Suppressor macrophage (primary cell): Measurements from ENCODE around the gene NAMPT.

ENCODE experiments used
- DNase-seq, 4 experiments: peaks; one replicate each; pipeline ENCODE4 v3.0.0-alpha.2; 2020 to 2022

NAMPT gene

DNA sequence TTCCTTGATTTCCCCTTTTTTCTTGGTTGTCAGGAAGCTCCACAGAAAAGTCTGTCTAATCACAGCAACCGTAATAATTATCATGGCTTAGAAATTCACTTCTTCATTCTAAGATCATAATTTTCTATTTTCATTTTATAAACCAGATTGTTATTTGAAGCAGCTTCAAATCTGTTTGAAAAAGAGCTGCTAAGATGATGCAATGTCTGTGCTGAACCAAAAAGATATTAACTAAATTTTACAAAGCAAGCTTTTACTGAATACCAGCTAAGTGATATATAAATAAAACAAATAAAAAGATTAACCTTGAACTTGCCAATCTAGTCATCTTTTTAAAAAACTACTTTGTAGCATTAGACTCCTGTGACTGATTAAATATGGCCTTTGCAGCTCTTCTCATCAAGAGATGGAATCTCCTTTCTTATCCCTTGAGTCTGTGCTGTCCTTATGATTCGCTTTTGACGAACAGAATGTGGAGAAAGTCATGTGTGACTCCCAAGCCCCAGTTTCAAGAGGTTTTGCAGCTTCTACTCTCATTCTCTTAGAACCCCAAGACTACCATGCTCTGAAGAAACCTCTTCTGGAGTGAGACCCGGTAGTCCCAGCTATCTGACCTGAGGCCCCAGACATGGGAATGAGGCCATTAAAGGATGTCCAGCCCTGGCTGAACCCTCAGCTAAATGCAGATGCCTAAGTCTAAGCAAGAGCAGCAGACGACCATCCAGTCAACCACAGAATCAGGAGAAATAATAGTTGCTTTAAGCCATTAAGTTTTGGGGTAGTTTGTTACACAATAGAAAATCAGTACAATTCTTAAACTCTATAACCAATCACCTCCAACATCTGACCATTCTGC is 14.4 kb downstream of the NAMPT start:
- peak in 1 of 4 experiments; percentile 19 for DNase-seq

DNA sequence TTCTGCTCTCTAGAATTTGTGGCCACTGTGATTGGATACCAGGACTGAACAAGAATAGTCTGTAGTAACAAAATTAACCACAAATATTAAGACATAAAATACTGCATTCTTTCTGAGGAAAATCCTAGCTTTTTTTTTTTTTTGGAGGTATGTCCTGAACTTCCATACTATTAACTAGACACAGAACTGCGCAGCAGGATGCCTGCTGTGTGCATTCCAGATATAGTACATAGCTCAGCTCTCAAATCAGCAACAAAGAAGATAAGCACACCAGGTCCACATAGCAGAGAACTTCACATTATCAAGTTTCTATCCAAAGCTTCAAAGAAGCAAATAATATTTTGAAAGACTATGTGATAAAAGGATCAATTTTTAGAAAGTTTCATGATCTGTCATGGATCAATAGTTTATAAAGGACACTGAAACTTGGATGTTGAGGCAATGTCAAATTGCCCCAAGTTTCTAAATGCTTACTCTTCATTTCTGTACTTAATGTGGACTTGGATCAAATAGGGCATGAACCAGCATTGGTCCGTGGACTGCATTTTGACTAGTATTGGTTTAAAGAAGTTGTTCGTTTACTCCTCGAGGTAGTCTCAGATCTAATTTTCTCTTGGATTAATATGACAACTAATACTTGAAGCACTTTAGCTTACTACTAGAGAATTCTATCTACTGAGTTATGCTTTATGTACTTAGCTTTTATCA is 15.4 kb downstream of the NAMPT start:
- DNase-seq = peak in 1 of 4 experiments; percentile 9

DNA sequence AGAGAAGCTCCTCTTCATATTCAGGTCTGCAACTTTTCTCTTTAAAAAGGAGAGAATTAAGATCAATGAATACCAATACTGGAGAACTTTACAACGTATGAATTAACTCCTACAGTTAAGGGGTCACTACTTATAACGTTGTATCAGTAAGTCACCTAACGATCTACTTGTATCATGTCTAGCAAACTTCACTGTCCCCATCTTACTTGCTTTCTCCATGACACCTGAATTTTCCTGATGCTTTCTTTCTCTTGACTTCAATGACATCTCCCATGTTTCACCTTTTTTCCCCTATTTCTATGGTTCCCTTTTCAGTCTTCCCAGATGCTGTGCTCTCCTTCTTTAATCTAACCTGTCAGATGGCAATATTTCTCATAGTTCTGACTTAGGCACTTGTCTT is 19.6 kb downstream of the NAMPT start:
- no peak for DNase-seq

DNA sequence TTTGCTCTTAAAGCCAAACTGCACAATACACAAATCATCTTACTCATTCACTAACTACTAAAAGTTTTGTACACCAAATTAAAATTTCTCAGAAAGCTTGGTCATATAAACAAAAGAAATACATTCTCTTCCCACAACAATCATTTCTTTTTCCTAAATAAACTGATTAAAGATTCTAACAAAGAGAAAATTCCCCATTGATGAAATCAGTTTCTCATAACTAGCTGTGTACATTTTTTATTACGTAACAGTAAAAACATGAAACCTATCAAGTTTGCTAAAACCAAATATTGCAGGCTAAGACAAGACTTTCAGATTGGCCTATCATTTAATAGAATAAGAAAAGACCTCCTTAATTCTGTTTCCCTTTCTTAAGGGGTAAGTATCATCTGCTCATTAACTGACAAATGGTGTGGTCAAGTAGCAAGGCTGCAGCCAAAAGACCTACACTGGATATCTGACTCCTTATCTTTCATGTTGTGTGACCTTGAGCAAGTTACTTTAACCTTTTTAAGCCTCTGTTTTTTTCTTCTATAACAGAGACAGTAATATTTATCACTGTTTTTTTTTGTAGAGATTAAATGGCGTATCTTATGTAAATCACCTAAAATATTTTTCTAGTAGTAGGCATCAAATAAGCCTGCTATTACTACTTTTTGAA is 22.4 kb downstream of the NAMPT start:
- no peak for DNase-seq

DNA sequence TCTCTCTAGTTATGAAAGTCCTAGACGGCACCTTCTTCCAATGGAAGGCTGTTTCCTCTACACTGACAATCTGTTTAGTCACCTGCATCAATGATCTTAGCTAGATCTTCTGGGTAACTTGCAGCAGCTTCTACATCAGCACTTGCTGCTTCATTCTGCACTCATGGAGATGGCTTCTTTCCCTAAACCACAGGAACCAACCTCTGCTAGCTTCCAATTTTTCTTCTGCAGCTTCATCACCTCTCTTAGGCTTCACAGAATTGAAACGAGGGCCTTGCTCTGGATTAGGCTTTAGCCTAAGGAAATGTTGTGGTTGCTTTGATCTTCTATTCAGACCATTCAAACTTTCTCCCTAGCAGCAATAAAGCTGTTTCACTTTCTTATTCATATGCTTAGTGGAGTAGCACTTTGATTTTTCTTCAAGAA is 24.6 kb downstream of the NAMPT start:
- no peak for DNase-seq

DNA sequence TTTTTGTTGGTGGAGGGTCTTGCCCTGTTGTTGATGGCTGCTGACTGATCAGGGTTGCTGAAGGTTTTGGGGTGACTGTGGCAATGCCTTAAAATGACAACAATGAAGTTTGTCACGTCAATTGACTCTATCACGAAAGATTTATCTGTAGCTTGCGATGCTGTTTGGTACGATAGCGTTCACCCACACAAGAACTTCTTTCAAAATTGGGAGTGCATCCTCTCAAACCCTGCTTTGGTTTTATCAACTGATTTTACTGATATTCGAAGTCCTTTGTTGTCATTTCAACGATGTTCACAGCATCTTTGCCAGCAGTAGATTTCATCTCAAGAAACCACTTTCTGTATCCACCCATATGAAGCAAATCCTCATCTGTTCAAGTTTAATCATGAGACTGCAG is 26.0 kb downstream of the NAMPT start:
- no peak for DNase-seq

DNA sequence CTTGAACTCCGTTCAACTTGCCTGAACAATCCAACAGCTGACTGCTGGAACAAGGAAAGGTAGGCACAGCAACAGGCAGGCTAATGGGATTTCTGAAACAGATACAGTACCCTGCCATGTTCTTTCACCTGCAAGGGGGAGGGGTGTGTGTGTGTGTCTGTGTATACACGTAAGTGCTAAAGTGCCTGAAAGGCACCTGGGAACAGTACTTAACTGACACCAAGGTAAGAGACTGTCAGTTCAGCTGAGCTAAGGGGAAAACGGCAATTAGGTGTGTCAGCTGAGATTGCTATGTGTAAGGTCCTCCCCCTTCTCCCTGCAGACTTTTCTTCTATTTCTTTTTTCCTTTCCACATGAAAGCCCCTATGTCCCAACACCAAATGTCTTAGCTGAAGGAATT is 27.0 kb downstream of the NAMPT start:
- DNase-seq = no peak

DNA sequence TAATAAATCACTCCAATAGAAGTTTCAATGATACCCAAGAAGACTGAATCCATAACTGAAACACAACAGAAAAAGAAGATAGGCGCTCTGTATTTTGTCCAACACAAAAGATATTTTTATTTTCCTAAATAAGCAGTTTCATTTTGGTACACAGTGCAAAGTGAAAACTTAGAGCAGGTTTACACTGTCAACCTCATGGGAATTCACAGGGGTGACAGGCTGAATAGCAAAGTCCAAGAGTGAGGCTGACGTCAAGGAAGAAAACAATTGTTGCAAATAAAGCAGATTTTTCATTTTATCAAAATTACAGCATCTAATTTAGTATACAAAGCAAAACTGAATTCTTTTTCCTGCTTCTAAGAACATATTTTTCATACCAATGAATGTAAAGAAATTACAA is 28.6 kb downstream of the NAMPT start:
- no peak for DNase-seq

DNA sequence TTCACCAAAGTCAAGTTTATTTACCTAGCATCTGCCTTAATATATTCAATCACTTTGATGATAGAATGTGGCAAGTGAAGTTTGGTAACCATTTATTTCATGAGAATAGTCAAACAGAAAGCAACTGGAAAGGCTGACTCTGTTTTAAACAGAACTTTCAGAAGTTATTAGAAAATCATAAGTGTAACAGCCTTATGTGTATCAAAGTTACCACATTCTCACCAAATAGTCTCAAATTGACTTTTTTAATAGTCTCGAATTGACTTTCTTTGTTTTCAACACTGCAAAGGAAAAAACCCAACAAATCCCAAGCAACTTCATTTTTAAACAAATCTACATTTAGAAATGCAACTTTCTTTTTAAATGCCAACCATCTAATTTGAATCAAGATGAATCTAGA is 29.5 kb downstream of the NAMPT start:
- peak in 1 of 4 experiments; percentile 1 for DNase-seq

DNA sequence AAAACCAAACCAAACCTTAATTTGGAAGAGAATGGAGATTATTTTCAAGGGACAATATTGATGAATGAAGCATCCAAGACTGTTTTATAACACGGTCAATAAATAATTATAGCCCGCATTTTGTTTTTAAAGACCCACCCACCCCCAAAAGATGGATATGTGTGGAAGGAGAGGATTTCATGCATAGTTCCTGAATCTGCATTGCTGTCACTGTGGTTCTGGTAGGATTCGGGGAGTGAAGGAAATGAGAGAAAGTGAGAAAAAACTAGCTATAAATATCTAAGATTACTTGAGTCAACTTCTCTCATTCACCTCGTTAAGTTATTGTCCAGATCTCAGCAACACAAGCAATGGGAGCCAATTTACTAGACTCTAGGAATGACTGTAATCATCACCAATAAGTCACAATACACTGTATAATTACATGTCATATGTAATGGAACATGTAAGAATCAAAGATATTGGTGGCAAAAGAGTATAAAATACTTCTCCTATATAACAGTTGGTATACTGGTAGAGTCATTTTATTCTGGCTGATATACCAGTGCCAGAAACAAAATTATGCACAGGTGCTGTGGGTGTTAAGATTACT is 30.2 kb downstream of the NAMPT start:
- DNase-seq = peak in 1 of 4 experiments; percentile 1

DNA sequence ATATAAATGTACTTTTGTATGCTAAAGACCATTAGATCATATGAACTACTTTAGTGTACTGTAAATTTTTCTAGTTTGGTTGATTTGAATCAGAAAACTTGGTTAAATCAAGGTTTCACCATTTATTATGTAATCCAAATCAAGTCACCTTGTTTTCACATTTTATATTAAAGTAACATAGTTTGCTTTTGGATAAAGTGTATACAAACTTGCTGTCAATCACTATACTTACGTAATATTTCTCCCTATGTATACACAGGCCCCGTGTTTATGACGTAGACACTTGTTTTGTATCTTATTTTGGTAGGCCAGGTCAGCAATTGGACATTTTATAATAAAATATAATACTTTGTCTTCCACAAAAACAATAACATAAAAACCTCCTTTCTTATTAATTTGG is 32.2 kb downstream of the NAMPT start:
- no peak for DNase-seq

DNA sequence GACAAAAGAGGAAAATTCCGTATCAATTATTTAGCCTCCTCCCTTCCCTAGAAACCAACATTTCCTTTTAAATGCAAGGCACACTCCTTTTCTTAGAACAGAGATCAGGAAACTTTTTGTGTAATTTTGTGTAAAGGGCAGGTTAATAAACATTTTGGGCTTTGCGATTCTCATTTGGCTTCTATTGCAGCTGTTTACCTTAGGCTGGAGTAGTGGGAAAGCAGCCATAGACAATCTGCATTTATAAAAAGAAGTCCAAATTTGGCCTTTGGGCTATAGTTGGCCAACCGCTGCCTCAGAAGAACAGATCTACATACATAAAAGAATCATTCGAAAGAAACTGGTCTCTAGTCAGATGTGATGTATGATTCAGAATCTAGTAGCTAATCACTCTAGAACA is 35.3 kb downstream of the NAMPT start:
- no peak for DNase-seq

DNA sequence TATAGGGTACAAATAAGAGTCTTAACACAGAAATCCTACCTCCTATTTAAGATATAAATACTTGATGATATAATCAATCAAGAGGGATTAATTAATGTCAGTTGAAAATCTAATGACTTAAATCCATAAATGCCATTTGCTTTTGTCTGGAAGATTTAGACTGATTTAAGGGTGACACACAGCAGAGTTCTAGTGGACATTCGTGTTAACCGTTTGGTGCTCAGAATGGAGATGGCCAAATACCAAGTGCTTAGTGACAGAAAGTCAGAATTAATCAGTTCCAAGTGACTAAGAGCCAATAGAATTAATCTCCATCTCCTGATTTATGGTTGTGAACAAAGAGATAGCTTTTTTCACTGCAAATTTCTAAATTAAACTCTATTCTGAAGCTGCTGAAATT is 36.2 kb downstream of the NAMPT start:
- DNase-seq = peak in 1 of 4 experiments; percentile 24

DNA sequence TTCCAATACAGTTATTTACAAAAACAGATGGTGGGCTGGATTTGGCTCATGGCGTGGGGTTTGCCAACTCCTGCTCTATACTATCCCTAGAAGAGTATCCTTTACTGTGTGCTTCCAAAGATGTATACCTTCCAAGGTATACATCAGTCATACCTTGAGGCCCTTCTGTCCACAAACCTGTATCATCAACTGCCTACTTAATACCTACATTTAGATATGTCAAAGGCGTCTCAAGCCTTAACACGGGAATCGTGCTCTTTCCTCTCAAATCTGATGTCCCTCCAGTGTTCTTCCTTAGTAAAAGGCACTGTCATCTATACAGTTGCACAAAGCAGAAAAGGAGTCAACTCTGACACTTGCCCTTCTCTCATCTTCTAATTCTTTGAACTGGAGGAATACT is 36.9 kb downstream of the NAMPT start:
- peak in 1 of 4 experiments; percentile 35 for DNase-seq

DNA sequence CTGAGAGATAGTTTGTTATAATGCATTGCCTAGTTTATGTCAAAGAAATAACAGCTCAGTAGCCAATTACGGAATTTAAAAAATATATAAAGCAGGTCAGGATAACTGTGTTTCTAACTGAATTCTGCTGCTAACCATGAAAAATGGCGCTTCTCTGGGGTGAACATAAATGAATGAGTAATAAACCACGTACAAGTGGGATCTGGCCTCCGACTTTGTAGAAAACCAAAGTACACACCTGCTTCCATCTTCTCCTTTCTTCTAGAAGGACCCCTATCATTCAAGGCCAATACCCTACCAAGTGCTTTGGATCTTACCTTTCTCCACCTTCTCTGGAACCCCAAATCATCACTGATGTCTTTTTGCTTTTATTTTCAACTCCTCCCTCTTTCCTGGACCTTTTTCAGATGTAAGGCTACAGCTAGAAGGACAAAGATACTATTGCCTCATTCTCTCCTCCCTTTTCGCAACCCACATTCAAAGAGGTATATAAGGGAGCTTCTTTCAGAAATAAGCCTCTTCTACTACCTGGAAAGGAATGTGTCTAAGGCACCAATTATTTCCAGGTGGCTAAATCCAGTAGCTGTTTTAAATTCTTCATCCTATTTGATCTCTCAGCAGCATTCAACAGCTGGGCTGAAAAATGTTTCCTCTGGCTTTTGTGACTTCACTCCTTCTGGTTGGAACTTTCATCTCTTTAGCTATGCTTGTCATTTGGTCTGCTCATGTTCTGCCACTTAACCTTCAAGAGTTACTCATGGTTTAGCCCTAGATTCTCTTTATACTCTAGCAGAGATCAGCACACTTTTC is 37.7 kb downstream of the NAMPT start:
- DNase-seq = peak in 1 of 4 experiments; percentile 44

DNA sequence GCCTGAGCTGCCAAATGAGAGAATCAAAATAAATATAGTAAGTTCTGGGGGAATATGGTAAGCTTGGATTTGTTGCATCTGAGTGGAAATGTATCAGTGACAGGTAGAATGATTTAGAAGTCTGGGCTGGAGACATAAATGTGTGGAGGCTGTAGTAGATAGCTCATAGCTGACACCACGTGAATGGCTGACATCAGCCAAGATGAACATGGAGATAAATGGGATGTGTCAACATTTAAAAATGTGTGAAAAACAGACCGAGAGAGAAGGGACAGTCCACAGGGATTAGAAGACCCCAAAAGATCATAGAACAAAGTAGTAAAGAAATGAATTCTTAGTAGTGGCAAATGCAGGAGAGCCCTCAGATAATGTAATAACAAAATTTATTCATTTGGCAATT is 40.9 kb downstream of the NAMPT start:
- DNase-seq = no peak

DNA sequence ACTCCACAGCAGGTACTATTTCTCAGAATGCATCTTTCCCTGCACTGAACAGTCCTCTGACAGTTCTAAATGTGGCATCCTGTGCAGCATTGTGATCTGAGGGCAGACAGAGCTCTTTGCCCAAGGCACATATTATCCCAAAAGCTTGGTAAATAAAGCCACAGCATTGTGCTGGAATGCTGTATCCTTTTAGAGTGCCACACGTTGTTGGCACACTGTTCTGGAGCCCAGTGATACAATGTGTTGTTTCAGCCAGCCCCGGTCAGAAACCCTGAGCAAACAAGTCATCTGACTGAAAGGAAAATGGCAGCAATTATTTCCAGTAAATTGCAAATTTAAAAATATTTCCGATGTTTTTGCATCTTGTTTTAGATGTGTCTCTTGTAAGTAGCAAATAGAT is 45.4 kb downstream of the NAMPT start:
- no peak for DNase-seq

DNA sequence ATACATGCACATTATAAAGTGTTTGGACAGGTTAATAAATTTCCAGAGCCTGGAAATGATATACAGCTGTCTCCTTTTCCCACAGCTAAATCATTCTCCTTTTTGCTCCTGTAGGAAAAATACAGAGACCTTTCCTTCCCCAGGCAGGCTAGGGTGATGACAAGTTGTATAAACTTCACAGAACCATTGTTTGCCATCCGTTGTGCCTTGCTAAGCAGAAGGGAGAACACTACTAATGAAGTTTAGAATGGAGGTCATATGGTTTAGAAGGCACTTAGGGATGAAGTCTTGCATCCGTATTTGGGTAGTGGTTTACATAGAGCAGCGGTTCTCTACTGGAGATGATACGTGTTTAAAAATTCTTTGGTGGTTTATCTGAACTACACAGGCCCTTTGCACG is 46.0 kb downstream of the NAMPT start:
- DNase-seq = no peak

DNA sequence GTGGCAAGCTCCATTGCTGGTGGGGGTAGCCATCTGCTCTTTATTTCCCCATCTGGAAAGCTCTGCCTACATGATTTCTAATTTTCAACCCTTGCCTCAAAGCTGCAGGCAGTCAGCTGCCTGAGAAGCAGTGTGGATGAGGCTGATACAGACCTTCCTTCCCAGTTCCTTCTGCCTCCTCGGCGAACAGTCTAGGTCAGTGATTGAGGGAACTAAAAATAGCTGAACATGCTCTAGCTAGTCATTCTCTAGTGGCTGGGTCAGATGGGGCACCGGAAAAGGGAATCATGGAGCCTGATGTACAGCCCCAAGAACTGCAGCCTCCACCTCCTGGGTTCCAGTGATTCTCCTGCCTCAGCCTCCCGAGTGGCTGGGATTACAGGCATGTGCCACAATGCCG is 48.7 kb downstream of the NAMPT start:
- peak; percentile 54 to 74 (median 68) for DNase-seq

DNA sequence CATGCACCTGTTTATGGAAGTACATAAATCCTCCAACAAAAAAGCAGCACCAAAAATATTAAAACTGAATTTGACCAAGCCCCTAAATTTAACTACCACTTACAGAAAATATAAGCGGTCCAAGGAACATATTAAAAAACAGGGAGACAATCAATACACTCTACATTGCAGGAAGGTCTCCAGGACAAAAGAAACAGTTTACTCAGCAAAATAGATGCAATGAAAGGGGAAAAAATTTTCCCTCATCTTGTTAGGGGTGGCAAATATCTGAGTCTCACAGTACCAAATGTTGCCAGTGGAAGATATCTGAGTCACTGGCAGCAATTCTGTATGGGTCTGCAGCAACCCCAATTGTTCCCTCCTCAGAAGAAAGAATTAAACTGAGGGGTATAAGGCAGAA is 50.4 kb downstream of the NAMPT start:
- DNase-seq = no peak

DNA sequence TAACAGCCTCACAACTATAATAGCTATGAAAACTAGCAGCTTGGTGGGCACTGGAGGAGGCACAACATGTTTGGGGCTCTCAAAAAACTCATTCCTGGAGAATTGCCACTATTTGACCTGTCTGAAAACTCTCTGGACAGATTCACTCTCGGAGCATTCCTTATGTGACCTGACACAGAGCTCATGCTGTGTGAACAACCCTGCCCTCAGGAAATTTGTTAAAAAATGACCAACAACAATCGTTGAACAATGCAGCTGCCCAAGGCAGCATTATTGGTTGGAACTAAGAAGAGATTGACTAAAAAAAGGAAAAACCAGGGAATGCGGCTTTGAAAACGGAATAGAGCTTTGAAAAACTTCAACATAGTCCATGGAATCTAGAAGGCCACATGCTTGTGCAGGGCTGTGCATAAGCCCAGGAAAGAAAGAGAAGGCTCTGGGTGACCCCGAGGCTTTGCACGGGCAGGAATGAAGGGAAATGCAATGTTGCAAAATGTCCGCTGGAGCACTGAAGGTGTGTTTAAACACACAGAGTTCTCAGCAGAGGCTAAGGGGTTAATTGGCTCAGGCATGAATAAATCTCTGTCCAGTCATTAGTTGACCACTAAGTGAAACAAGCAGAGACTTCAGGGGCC is 52.8 kb downstream of the NAMPT start:
- DNase-seq = no peak

DNA sequence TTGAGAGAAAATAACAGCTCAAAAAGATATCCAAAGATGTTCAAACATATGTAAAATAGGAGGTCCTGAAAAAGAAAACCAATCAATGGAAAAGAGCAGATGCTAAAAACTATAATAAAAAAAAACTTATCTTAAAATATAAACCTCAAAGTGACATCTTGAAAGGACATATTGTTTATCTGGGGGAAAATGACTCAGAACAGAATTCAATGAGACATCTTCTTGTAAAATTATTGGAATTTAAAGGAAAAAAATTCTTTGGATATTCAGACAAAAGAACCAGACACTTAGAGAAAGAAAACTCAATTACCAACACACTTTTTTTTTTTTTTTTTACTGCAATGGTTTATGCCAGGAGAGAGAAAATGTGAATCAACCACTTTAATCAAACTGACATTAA is 58.9 kb downstream of the NAMPT start:
- DNase-seq = no peak
